HEK293 (cell line): ENCODE measurements around the gene PLB1.

ENCODE experiments used
- CTCF ChIA-PET: fragments of 350-600 bp; formaldehyde crosslinking; extraction: SDS; loops from one replicate; lab custom pipeline; 2021; ENCODE audit warnings: antibody characterized with exemption; lab: Yijun Ruan, JAX
- POLR2A ChIA-PET: fragments of 300-600 bp; formaldehyde crosslinking; extraction: SDS; loops from one replicate; lab custom pipeline; 2020; ENCODE audit warnings: antibody characterized with exemption, inconsistent platforms; lab: Yijun Ruan, JAX
- H3K27ac ChIP-seq: fragments of 200-500 bp; sonication (Bioruptor generic); 2 replicates; pipeline ENCODE4 v1.5.1; 2014; ENCODE audit warnings: low read depth, low read length, control low read depth, inconsistent platforms; ENCODE audit errors: extremely low read depth
- H3K36me3 ChIP-seq, 2 experiments: fragments of 200-500 bp in 1 of 2; sonication (Bioruptor generic) in 1 of 2; 1 replicate in 1 of 2; 2 replicates in 1 of 2; pipeline ENCODE4 v1.5.1; 2014 to 2017; ENCODE audit warnings: inconsistent platforms in 2 of 2, low read length in 2 of 2; ENCODE audit not compliant: control insufficient read depth in 2 of 2, insufficient read depth in 1 of 2
- H3K4me1 ChIP-seq: fragments of 200-500 bp; sonication (Bioruptor generic); 2 replicates; pipeline ENCODE4 v1.5.1; 2014; ENCODE audit warnings: mild to moderate bottlenecking, low read length, inconsistent platforms; ENCODE audit not compliant: control insufficient read depth, insufficient read depth
- H3K4me3 ChIP-seq: 2 replicates; pipeline ENCODE4 v1.5.1; 2011; ENCODE audit warnings: low read depth, mild to moderate bottlenecking, control low read depth, low read length, moderate library complexity
- H3K9me3 ChIP-seq: fragments of 200-500 bp; sonication (Bioruptor generic); 2 replicates; pipeline ENCODE4 v1.5.1; 2014; ENCODE audit warnings: low read depth, low read length, inconsistent platforms; ENCODE audit not compliant: control insufficient read depth, insufficient read depth
- ATF2 ChIP-seq: fragments of 450-650 bp; formaldehyde crosslinking; IDR thresholded peaks from 2 replicates; pipeline ENCODE4 v1.5.1; 2016; ENCODE audit warnings: missing biosample characterization, missing genetic modification characterization, low read depth
- OSR2 ChIP-seq: fragments of 450-650 bp; formaldehyde crosslinking; IDR thresholded peaks from 2 replicates; pipeline ENCODE4 v1.5.1; 2016; ENCODE audit warnings: missing biosample characterization, missing genetic modification characterization
- PRDM10 ChIP-seq: fragments of 450-650 bp; formaldehyde crosslinking; IDR thresholded peaks from 2 replicates; pipeline ENCODE4 v1.5.1; 2016; ENCODE audit warnings: missing biosample characterization, missing genetic modification characterization
- RBAK ChIP-seq: fragments of 450-650 bp; formaldehyde crosslinking; IDR thresholded peaks from 2 replicates; pipeline ENCODE4 v1.5.1; 2016; ENCODE audit warnings: missing biosample characterization, missing genetic modification characterization
- SP3 ChIP-seq: fragments of 450-650 bp; formaldehyde crosslinking; IDR thresholded peaks from 2 replicates; pipeline ENCODE4 v1.5.1; 2016; ENCODE audit warnings: missing biosample characterization, missing genetic modification characterization
- WT1 ChIP-seq: fragments of 450-650 bp; formaldehyde crosslinking; IDR thresholded peaks from 2 replicates; pipeline ENCODE4 v1.5.1; 2016; ENCODE audit warnings: missing biosample characterization, missing genetic modification characterization
- ZBTB17 ChIP-seq: fragments of 450-650 bp; formaldehyde crosslinking; IDR thresholded peaks from 2 replicates; pipeline ENCODE4 v1.5.1; 2016; ENCODE audit warnings: missing biosample characterization, missing genetic modification characterization
- ZFHX2 ChIP-seq: fragments of 450-650 bp; formaldehyde crosslinking; conservative IDR thresholded peaks from 2 replicates; pipeline ENCODE4 v1.5.1; 2016; ENCODE audit warnings: missing biosample characterization, missing genetic modification characterization
- ZIC2 ChIP-seq: fragments of 450-650 bp; formaldehyde crosslinking; IDR thresholded peaks from 2 replicates; pipeline ENCODE4 v1.5.1; 2016; ENCODE audit warnings: missing biosample characterization, missing genetic modification characterization
- ZNF175 ChIP-seq: fragments of 450-650 bp; formaldehyde crosslinking; IDR thresholded peaks from 2 replicates; pipeline ENCODE4 v1.5.1; 2016; ENCODE audit warnings: missing biosample characterization, missing genetic modification characterization
- ZNF18 ChIP-seq: fragments of 450-650 bp; formaldehyde crosslinking; IDR thresholded peaks from 2 replicates; pipeline ENCODE4 v1.5.1; 2016; ENCODE audit warnings: missing biosample characterization, missing genetic modification characterization
- ZNF391 ChIP-seq: fragments of 450-650 bp; formaldehyde crosslinking; IDR thresholded peaks from 2 replicates; pipeline ENCODE4 v1.5.1; 2016; ENCODE audit warnings: low read depth, missing biosample characterization, missing genetic modification characterization, borderline replicate concordance
- ZNF529 ChIP-seq: fragments of 450-650 bp; formaldehyde crosslinking; IDR thresholded peaks from 2 replicates; pipeline ENCODE4 v1.5.1; 2017; ENCODE audit warnings: missing genetic modification characterization, missing biosample characterization; ENCODE audit not compliant: insufficient replicate concordance
- ZNF596 ChIP-seq: fragments of 450-650 bp; IDR thresholded peaks from 2 replicates; pipeline ENCODE4 v1.5.0; 2018; ENCODE audit warnings: missing biosample characterization, mild to moderate bottlenecking, missing genetic modification characterization, moderate library complexity
- ZNF600 ChIP-seq: fragments of 450-650 bp; formaldehyde crosslinking; IDR thresholded peaks from 2 replicates; pipeline ENCODE4 v1.5.1; 2016; ENCODE audit warnings: missing biosample characterization, missing genetic modification characterization
- ZNF623 ChIP-seq: fragments of 450-650 bp; formaldehyde crosslinking; IDR thresholded peaks from 2 replicates; pipeline ENCODE4 v1.5.1; 2016; ENCODE audit warnings: missing biosample characterization, missing genetic modification characterization
- ZNF639 ChIP-seq: fragments of 450-650 bp; formaldehyde crosslinking; IDR thresholded peaks from 2 replicates; pipeline ENCODE4 v1.5.1; 2016; ENCODE audit warnings: missing biosample characterization, missing genetic modification characterization
- ZNF654 ChIP-seq: fragments of 450-650 bp; formaldehyde crosslinking; IDR thresholded peaks from 2 replicates; pipeline ENCODE4 v1.5.1; 2016; ENCODE audit warnings: low read depth, missing biosample characterization, missing genetic modification characterization
- ZNF707 ChIP-seq: fragments of 450-650 bp; formaldehyde crosslinking; IDR thresholded peaks from 2 replicates; pipeline ENCODE4 v1.5.1; 2016; ENCODE audit warnings: missing biosample characterization, missing genetic modification characterization

Gene PLB1

GRCh38 chr2:28648671-28649395 is 153.0 kb downstream of the PLB1 start:
- no peak for TF ChIP-seq ZNF175
- no peak overlapping the region for H3K27ac ChIP-seq
- CTCF ChIA-PET: no interaction called here
- no peak overlapping the region for H3K4me3 ChIP-seq
- H3K9me3 ChIP-seq: no peaks in the 10 kb centered on the region
- no peaks in the 10 kb centered on the region for H3K4me1 ChIP-seq
- H3K36me3 ChIP-seq: no peaks in the 10 kb centered on the region
- POLR2A ChIA-PET: no interaction called here

GRCh38 chr2:28649481-28650265 is 153.8 kb downstream of the PLB1 start:
- Histone ChIP-seq H3K36me3 (no peaks in the 10 kb centered on the region), H3K4me1 (no peaks in the 10 kb centered on the region), H3K4me3 (no peak overlapping the region), H3K27ac (no peak overlapping the region), H3K9me3 (no peaks in the 10 kb centered on the region)
- POLR2A ChIA-PET: no interaction called here
- TF ChIP-seq ZNF639 (no peak), ZNF596 (tag by site-specific recombination) (no peak), ZNF600 (tag by site-specific recombination) (no peak), ZNF707 (no peak), ZFHX2 (tag by site-specific recombination) (0 out of 2 replicates have a peak, but pooled peaks have one; percentile 34), ZNF391 (tag by site-specific recombination) (no peak), ATF2 (tag by site-specific recombination) (peak; percentile 63), ZBTB17 (peak; percentile 29; the same call in 1 of the 2 replicates), ZNF623 (tag by site-specific recombination) (no peak), ZNF654 (tag by site-specific recombination) (no peak), PRDM10 (tag by site-specific recombination) (peak; percentile 74), ZIC2 (tag by site-specific recombination) (0 out of 2 replicates have a peak, but pooled peaks have one; percentile 34)
- TF ChIP-seq, all 188 proteins: peak for 5
- CTCF ChIA-PET: no interaction called here

- CTCF ChIA-PET: no interaction called here
- H3K9me3 ChIP-seq: no peaks in the 10 kb centered on the region
- POLR2A ChIA-PET: no interaction called here
- TF ChIP-seq RBAK (tag by site-specific recombination) (no peak), ZNF639 (no peak), OSR2 (tag by site-specific recombination) (no peak), ZNF18 (tag by site-specific recombination) (no peak), WT1 (no peak), SP3 (tag by site-specific recombination) (no peak), ZNF529 (tag by site-specific recombination) (no peak)
- no peak overlapping the region for H3K27ac ChIP-seq
- H3K4me1 ChIP-seq: no peaks in the 10 kb centered on the region
- no peaks in the 10 kb centered on the region for H3K36me3 ChIP-seq
- H3K4me3 ChIP-seq: no peak overlapping the region
Measured at GRCh38 chr2:28650266-28650584, 154.4 kb downstream of the PLB1 start.
